Parathyroid adenoma (tissue), 2 donors: ENCODE measurements around the gene POU6F2.

Source experiments
- H2AFZ ChIP-seq: fragments of 300-600 bp; sonication (generic); one replicate; pipeline ENCODE4 v1.7.0; 2017; ENCODE audit warnings: antibody characterized with exemption, mild to moderate bottlenecking
- H3K27ac ChIP-seq: fragments of 300-600 bp; sonication (generic); one replicate; pipeline ENCODE4 v1.7.0; 2017
- H3K27me3 ChIP-seq: fragments of 300-600 bp; sonication (generic); one replicate; pipeline ENCODE4 v1.7.0; 2017; ENCODE audit warnings: low read length; ENCODE audit not compliant: control insufficient read depth, insufficient read depth
- H3K36me3 ChIP-seq: fragments of 300-600 bp; sonication (generic); one replicate; pipeline ENCODE4 v1.7.0; 2017; ENCODE audit warnings: low read length; ENCODE audit not compliant: control insufficient read depth, insufficient read depth
- H3K4me1 ChIP-seq: fragments of 300-600 bp; sonication (generic); one replicate; pipeline ENCODE4 v1.7.0; 2017; ENCODE audit warnings: control low read depth
- H3K4me2 ChIP-seq: fragments of 300-600 bp; sonication (generic); one replicate; pipeline ENCODE4 v1.7.0; 2017; ENCODE audit warnings: low read length
- H3K4me3 ChIP-seq: fragments of 300-600 bp; sonication (generic); one replicate; pipeline ENCODE4 v1.7.0; 2017; ENCODE audit warnings: low read depth, low read length
- H3K79me2 ChIP-seq: fragments of 300-600 bp; sonication (generic); one replicate; pipeline ENCODE4 v1.7.0; 2017; ENCODE audit warnings: control low read depth
- H3K9ac ChIP-seq: fragments of 300-600 bp; sonication (generic); one replicate; pipeline ENCODE4 v1.7.0; 2017; ENCODE audit warnings: mild to moderate bottlenecking
- H3K9me3 ChIP-seq: fragments of 300-600 bp; sonication (generic); one replicate; pipeline ENCODE4 v1.7.0; 2017; ENCODE audit warnings: low read length; ENCODE audit not compliant: control insufficient read depth
- CTCF ChIP-seq: fragments of 300-600 bp; sonication (generic); IDR thresholded peaks from one replicate; pipeline ENCODE4 v1.7.0; 2017; ENCODE audit warnings: antibody characterized with exemption, mild to moderate bottlenecking
- donor health status: primary hyperparathyroidism.

Gene POU6F2

GRCh38 chr7:39240864-39241263 lies 263.2 kb downstream of the POU6F2 start:
- H3K4me3 ChIP-seq, result no peak overlapping the region
- H3K9ac ChIP-seq, result no peak overlapping the region
- H3K79me2 ChIP-seq, result no peaks in the 10 kb centered on the region
- H3K9me3 ChIP-seq, result no peaks in the 10 kb centered on the region
- no peaks in the 10 kb centered on the region for H3K27me3 ChIP-seq
- TF ChIP-seq CTCF, result no peak
- no peak overlapping the region for H3K27ac ChIP-seq
- no peaks in the 10 kb centered on the region for H3K4me1 ChIP-seq
- no peaks in the 10 kb centered on the region for H3K36me3 ChIP-seq
- H2AFZ ChIP-seq, result no peak overlapping the region
- H3K4me2 ChIP-seq, result no peak overlapping the region

- Histone ChIP-seq H3K27me3 (no peaks in the 10 kb centered on the region), H3K9ac (no peak overlapping the region), H3K9me3 (no peaks in the 10 kb centered on the region), H3K27ac (no peak overlapping the region), H2AFZ (no peak overlapping the region), H3K79me2 (no peaks in the 10 kb centered on the region), H3K4me2 (no peak overlapping the region), H3K36me3 (no peaks in the 10 kb centered on the region), H3K4me3 (no peak overlapping the region), H3K4me1 (no peaks in the 10 kb centered on the region)
- TF ChIP-seq CTCF, result no peak
These were observed 269.9 kb downstream of the POU6F2 start for GRCh38 chr7:39247576-39247975.

GRCh38 chr7:39248041-39248691 lies 270.5 kb downstream of the POU6F2 start:
- Histone ChIP-seq H3K9ac (no peak overlapping the region), H3K79me2 (no peaks in the 10 kb centered on the region), H3K4me2 (no peak overlapping the region), H3K4me3 (no peak overlapping the region), H3K9me3 (no peaks in the 10 kb centered on the region), H3K27me3 (no peaks in the 10 kb centered on the region), H3K4me1 (no peaks in the 10 kb centered on the region), H3K27ac (no peak overlapping the region), H3K36me3 (no peaks in the 10 kb centered on the region), H2AFZ (no peak overlapping the region)
- no peak for TF ChIP-seq CTCF

GRCh38 chr7:39248692-39249090 lies 271.0 kb downstream of the POU6F2 start:
- H2AFZ ChIP-seq, result no peak overlapping the region
- H3K79me2 ChIP-seq, result no peaks in the 10 kb centered on the region
- H3K4me1 ChIP-seq, result no peaks in the 10 kb centered on the region
- H3K4me3 ChIP-seq, result no peak overlapping the region
- no peak for TF ChIP-seq CTCF
- H3K9ac ChIP-seq, result no peak overlapping the region
- no peaks in the 10 kb centered on the region for H3K36me3 ChIP-seq
- H3K9me3 ChIP-seq, result no peaks in the 10 kb centered on the region
- H3K27me3 ChIP-seq, result no peaks in the 10 kb centered on the region
- no peak overlapping the region for H3K27ac ChIP-seq
- no peak overlapping the region for H3K4me2 ChIP-seq

GRCh38 chr7:39249635-39250152 lies 272.0 kb downstream of the POU6F2 start:
- Histone ChIP-seq H3K4me3 (no peak overlapping the region), H3K4me1 (no peaks in the 10 kb centered on the region), H3K27me3 (no peaks in the 10 kb centered on the region), H3K4me2 (no peak overlapping the region), H2AFZ (no peak overlapping the region), H3K9ac (no peak overlapping the region), H3K27ac (no peak overlapping the region), H3K79me2 (no peaks in the 10 kb centered on the region), H3K36me3 (no peaks in the 10 kb centered on the region), H3K9me3 (no peaks in the 10 kb centered on the region)
- no peak for TF ChIP-seq CTCF
